ENCODE results near the gene PRDX5. TPM values are rescaled to one million over a fixed set of nuclear protein-coding genes. Genes with fewer than 3 reads are reported as not detected.

Gene PRDX5
- total RNA-seq, 1 donor from 2014 or later, result 562 TPM

GRCh38 chr11:64338716-64339115, 20.8 kb downstream of the PRDX5 start:
- no peak for TF ChIP-seq CTCF (IDR thresholded peaks at IDR 0.05; ENCODE audit: insufficient read depth, low read length, poor library complexity, severe bottlenecking)
- no peak for DNase-seq (ENCODE audit: low read depth)
- Histone ChIP-seq H3K4me3 (ENCODE audit: low read depth, low read length) (no peak overlapping the region), H3K36me3 (ENCODE audit: control insufficient read depth, insufficient read depth, low read length) (no peaks in the 10 kb centered on the region), H3K27me3 (ENCODE audit: control insufficient read depth, insufficient read depth, low read length) (peaks cover 5% of the 10 kb centered on the region)

DNA sequence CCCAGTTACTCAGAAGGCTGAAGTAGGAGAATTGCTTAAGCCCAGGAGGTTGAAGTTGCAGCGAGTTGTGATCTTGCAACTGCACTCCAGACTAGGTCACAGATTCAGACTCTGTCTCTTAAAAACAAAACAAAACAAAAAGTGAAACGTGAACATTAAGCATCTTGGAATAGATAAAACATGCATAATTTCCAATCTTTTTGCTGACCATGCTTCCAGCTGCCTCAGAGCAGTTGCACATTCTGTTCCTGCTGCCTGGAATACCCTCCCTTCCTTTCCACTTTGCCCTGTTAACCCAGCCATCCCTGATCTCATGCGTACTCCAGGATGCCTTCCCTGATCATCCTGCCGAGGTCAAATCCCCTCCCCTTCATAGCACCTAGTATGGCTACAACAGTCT, 21.4 kb downstream of the PRDX5 start:
- no peak for TF ChIP-seq CTCF (IDR thresholded peaks at IDR 0.05; ENCODE audit: insufficient read depth, low read length, poor library complexity, severe bottlenecking)
- Histone ChIP-seq H3K27me3 (ENCODE audit: control insufficient read depth, insufficient read depth, low read length) (peaks cover 5% of the 10 kb centered on the region), H3K36me3 (ENCODE audit: control insufficient read depth, insufficient read depth, low read length) (no peaks in the 10 kb centered on the region), H3K4me3 (ENCODE audit: low read depth, low read length) (no peak overlapping the region)
- no peak for DNase-seq (ENCODE audit: low read depth)

- H3K36me3 ChIP-seq (ENCODE audit: control insufficient read depth, insufficient read depth, low read length), result no peaks in the 10 kb centered on the region
- H3K27me3 ChIP-seq (ENCODE audit: control insufficient read depth, insufficient read depth, low read length), result peaks cover 5% of the 10 kb centered on the region
- TF ChIP-seq CTCF (IDR thresholded peaks at IDR 0.05; ENCODE audit: insufficient read depth, low read length, poor library complexity, severe bottlenecking), result no peak
- no peak within 1 kb of the TSS for H3K4me3 ChIP-seq (ENCODE audit: low read depth, low read length)
- DNase-seq (ENCODE audit: low read depth), result no peak
These were observed 22.0 kb downstream of the PRDX5 start, which contains the start of gene CCDC88B for GRCh38 chr11:64339754-64340408. Gene CCDC88B, plus strand, starts transcription at chr11:64340204. Its CDS starts 63 bp downstream, at chr11:64340267.

- DNase-seq (ENCODE audit: low read depth), result no peak
- TF ChIP-seq CTCF (IDR thresholded peaks at IDR 0.05; ENCODE audit: insufficient read depth, low read length, poor library complexity, severe bottlenecking), result peak; percentile 26
- H3K36me3 ChIP-seq (ENCODE audit: control insufficient read depth, insufficient read depth, low read length), result no peaks in the 10 kb centered on the region
These were observed 22.9 kb downstream of the PRDX5 start for GRCh38 chr11:64340671-64341335.

DNA sequence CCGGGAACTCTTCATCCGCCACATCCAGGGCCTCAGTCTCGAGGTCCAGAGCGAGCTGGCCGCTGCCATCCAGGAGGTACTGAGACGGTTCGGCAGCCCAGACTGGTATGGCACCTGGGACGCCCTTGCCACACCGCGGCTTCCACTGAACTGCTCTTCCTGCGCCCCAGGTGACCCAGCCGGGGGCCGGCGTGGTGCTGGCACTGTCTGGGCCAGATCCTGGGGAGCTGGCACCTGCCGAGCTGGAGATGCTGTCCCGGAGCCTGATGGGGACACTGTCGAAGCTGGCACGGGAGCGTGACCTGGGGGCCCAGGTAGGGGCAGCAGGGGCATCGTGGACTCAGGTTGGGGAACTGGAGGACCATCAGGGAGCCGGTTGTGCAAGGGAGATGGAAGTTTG, 23.5 kb downstream of the PRDX5 start:
- H3K36me3 ChIP-seq (ENCODE audit: control insufficient read depth, insufficient read depth, low read length), result no peaks in the 10 kb centered on the region
- no peak overlapping the region for H3K4me3 ChIP-seq (ENCODE audit: low read depth, low read length)
- DNase-seq (ENCODE audit: low read depth), result no peak
- no peak for TF ChIP-seq CTCF (IDR thresholded peaks at IDR 0.05; ENCODE audit: insufficient read depth, low read length, poor library complexity, severe bottlenecking)
- peaks cover 5% of the 10 kb centered on the region for H3K27me3 ChIP-seq (ENCODE audit: control insufficient read depth, insufficient read depth, low read length)

More at GRCh38 chr11:64340671-64341335, 22.9 kb downstream of the PRDX5 start:
- H3K27me3 ChIP-seq (ENCODE audit: control insufficient read depth, insufficient read depth, low read length), result peaks cover 5% of the 10 kb centered on the region
- H3K4me3 ChIP-seq (ENCODE audit: low read depth, low read length), result no peak overlapping the region
